PFSK-1 (cell line): Measurements from ENCODE around the gene AXDND1.

ENCODE experiments used
- FOXP2 ChIP-seq: optimal IDR thresholded peaks from 2 replicates; pipeline ENCODE3; 2011; ENCODE audit warnings: borderline replicate concordance, control low read depth, inconsistent platforms; ENCODE audit not compliant: insufficient read depth; ENCODE audit errors: extremely low read length, extremely low read depth
- POLR2AphosphoS5 ChIP-seq: IDR thresholded peaks from 2 replicates; pipeline ENCODE4 v1.6.1; 2012; ENCODE audit warnings: low read depth, mild to moderate bottlenecking, control low read depth, low read length, moderate library complexity
- TAF1 ChIP-seq: IDR thresholded peaks from 2 replicates; pipeline ENCODE4 v1.6.1; 2012; ENCODE audit warnings: low read length, control low read depth, borderline replicate concordance; ENCODE audit not compliant: insufficient read depth
- TF ChIP-seq, protein P1 (sequence below), 2 experiments: IDR thresholded peaks; 2 replicates each; pipeline versions ENCODE4 v1.6.1 to v1.8.0; 2011 to 2012; ENCODE audit warnings: low read depth in 2 of 2, low read length in 2 of 2, control low read depth in 1 of 2, inconsistent platforms in 1 of 2, mild to moderate bottlenecking in 1 of 2, moderate library complexity in 1 of 2; ENCODE audit not compliant: insufficient read depth in 1 of 2

DNA sequence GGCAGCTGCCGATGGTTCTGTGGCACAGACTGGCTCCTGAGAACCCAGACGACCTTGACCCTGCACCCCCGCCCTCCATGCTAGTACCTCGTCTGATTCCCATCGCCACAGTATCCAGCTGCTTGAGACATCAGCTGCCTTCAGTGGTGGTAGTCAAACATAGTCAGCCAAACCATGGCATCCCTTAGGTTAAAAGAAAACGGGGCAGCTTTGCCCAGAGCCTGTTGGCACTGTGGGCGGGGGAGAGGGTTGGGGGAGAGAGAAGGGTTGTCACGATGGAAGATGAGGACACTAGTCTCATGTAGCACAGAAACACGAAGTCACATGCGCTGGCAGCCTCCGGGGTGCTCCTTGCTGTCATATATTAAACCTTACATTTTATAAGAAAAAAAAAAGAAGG, 224.9 kb downstream of the AXDND1 start:
- TF ChIP-seq FOXP2 (no peak), POLR2AphosphoS5 (no peak), TAF1 (no peak)
- TF ChIP-seq, protein P1, sequence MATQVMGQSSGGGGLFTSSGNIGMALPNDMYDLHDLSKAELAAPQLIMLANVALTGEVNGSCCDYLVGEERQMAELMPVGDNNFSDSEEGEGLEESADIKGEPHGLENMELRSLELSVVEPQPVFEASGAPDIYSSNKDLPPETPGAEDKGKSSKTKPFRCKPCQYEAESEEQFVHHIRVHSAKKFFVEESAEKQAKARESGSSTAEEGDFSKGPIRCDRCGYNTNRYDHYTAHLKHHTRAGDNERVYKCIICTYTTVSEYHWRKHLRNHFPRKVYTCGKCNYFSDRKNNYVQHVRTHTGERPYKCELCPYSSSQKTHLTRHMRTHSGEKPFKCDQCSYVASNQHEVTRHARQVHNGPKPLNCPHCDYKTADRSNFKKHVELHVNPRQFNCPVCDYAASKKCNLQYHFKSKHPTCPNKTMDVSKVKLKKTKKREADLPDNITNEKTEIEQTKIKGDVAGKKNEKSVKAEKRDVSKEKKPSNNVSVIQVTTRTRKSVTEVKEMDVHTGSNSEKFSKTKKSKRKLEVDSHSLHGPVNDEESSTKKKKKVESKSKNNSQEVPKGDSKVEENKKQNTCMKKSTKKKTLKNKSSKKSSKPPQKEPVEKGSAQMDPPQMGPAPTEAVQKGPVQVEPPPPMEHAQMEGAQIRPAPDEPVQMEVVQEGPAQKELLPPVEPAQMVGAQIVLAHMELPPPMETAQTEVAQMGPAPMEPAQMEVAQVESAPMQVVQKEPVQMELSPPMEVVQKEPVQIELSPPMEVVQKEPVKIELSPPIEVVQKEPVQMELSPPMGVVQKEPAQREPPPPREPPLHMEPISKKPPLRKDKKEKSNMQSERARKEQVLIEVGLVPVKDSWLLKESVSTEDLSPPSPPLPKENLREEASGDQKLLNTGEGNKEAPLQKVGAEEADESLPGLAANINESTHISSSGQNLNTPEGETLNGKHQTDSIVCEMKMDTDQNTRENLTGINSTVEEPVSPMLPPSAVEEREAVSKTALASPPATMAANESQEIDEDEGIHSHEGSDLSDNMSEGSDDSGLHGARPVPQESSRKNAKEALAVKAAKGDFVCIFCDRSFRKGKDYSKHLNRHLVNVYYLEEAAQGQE (IDR thresholded peaks at IDR 0.05; ENCODE audit: insufficient read depth in 1 of 2, low read depth in 2 of 2, low read length in 2 of 2) = no peak
